CD8-positive, alpha-beta memory T cell (primary cell): Measurements from ENCODE around the gene ASH1L. TPM values are rescaled to one million over a fixed set of nuclear protein-coding genes. Genes with fewer than 3 reads are reported as not detected.

ENCODE experiments used
- CTCF ChIA-PET: fragments of 350-600 bp; sonication (Branson Sonifier 250); formaldehyde crosslinking; loops from one replicate; lab custom pipeline; 2021; ENCODE audit warnings: antibody characterized with exemption; lab: Charles Lee
- POLR2A ChIA-PET: fragments of 350-600 bp; sonication (Branson Sonifier 250); formaldehyde crosslinking; loops from one replicate; lab custom pipeline; 2021; ENCODE audit warnings: antibody characterized with exemption; lab: Charles Lee
- DNase-seq, 5 donors: peaks; one replicate each; pipeline versions ENCODE4 v3.0.0 to v3.0.0-alpha.2; 2020 to 2022; ENCODE audit warnings: mixed read lengths in 1 of 5
- H3K27ac ChIP-seq: one replicate; pipeline ENCODE4 v1.7.0; 2013; ENCODE audit warnings: low read depth, mild to moderate bottlenecking, low read length, moderate library complexity
- H3K27me3 ChIP-seq: 2 replicates; pipeline ENCODE4 v1.7.0; 2013; ENCODE audit warnings: low read length, mild to moderate bottlenecking; ENCODE audit not compliant: insufficient read depth, poor library complexity, severe bottlenecking
- H3K36me3 ChIP-seq: 2 replicates; pipeline ENCODE4 v1.7.0; 2013; ENCODE audit warnings: mild to moderate bottlenecking, low read length, moderate library complexity; ENCODE audit not compliant: insufficient read depth
- H3K4me1 ChIP-seq: 2 replicates; pipeline ENCODE4 v1.7.0; 2013; ENCODE audit warnings: mild to moderate bottlenecking, low read length, moderate library complexity; ENCODE audit not compliant: insufficient read depth
- H3K4me3 ChIP-seq: 2 replicates; pipeline ENCODE4 v1.7.0; 2013; ENCODE audit warnings: mild to moderate bottlenecking, low read length
- H3K9me3 ChIP-seq: 2 replicates; pipeline ENCODE4 v1.7.0; 2013; ENCODE audit warnings: mild to moderate bottlenecking, low read length
- H3K27ac Mint-ChIP-seq, 8 donors: one replicate each; pipeline ENCODE4 v1.8.0; 2020 to 2021; ENCODE audit warnings: mixed read lengths in 8 of 8, mild to moderate bottlenecking in 6 of 8, inconsistent platforms in 3 of 8, moderate library complexity in 3 of 8
- H3K27me3 Mint-ChIP-seq, 2 donors: one replicate each; pipeline ENCODE4 v1.8.0; 2020 to 2021; ENCODE audit warnings: mixed read lengths in 2 of 2, mild to moderate bottlenecking in 1 of 2, moderate library complexity in 1 of 2
- H3K36me3 Mint-ChIP-seq, 3 donors: one replicate each; pipeline ENCODE4 v1.8.0; 2020 to 2021; ENCODE audit warnings: mixed read lengths in 3 of 3, inconsistent platforms in 1 of 3, mild to moderate bottlenecking in 1 of 3
- H3K4me1 Mint-ChIP-seq, 3 donors: one replicate each; pipeline ENCODE4 v1.8.0; 2020 to 2021; ENCODE audit warnings: mixed read lengths in 3 of 3, inconsistent platforms in 1 of 3, mild to moderate bottlenecking in 1 of 3
- H3K4me3 Mint-ChIP-seq, 7 donors: one replicate each; pipeline ENCODE4 v1.8.0; 2020 to 2021; ENCODE audit warnings: mixed read lengths in 7 of 7, mild to moderate bottlenecking in 6 of 7, moderate library complexity in 4 of 7, inconsistent platforms in 2 of 7
- H3K9me3 Mint-ChIP-seq, 5 donors: one replicate each; pipeline ENCODE4 v1.8.0; 2020 to 2022; ENCODE audit warnings: mixed read lengths in 5 of 5, mild to moderate bottlenecking in 3 of 5, moderate library complexity in 2 of 5, inconsistent platforms in 1 of 5
- polyA plus RNA-seq: library from polyadenylated mRNA; unstranded; fragments of 300-500 nt; fragmentation: Illumina TruSeq; gene quantifications from one replicate; pipeline ENCODE4 v1.2.3, GENCODE V29; 2021
- total RNA-seq, 2 experiments: library from RNA; stranded (reverse); gene quantifications; one replicate each; pipeline ENCODE4 v1.2.3, GENCODE V29; 2021

Gene ASH1L
- total and polyA plus RNA-seq, 3 experiments from 2014 or later: 25.7 to 30.5 (median 29.7) TPM

GRCh38 chr1:155327981-155328380, 234.6 kb downstream of the ASH1L start:
- Mint-ChIP-seq H3K4me1 (peaks cover 7 to 15% (median 10%) of the 10 kb centered on the region in 3 donors), H3K27ac (peak overlapping the region in 1 of 8 donors; percentile 62), H3K9me3 (peaks cover 0 to 2% (median 0%) of the 10 kb centered on the region in 5 donors), H3K4me3 (peak overlapping the region in 2 of 7 donors; percentile 65 to 69), H3K36me3 (peaks cover 0 to 22% (median 4%) of the 10 kb centered on the region in 3 donors), H3K27me3 (peaks cover 0 to 2% of the 10 kb centered on the region in 2 donors)
- no peak overlapping the region for H3K4me3 ChIP-seq
- CTCF ChIA-PET: interaction anchor here (3.4 kb wide), 1 partner anchor 77 kb away, joined by 15 read pairs; no protein-coding TSS in a partner anchor
- peaks cover 5% of the 10 kb centered on the region for H3K36me3 ChIP-seq
- no peaks in the 10 kb centered on the region for H3K9me3 ChIP-seq
- H3K27ac ChIP-seq: no peak overlapping the region
- H3K4me1 ChIP-seq: peaks cover 3% of the 10 kb centered on the region
- no peaks in the 10 kb centered on the region for H3K27me3 ChIP-seq
- no peak for DNase-seq
- POLR2A ChIA-PET: no interaction called here

DNA sequence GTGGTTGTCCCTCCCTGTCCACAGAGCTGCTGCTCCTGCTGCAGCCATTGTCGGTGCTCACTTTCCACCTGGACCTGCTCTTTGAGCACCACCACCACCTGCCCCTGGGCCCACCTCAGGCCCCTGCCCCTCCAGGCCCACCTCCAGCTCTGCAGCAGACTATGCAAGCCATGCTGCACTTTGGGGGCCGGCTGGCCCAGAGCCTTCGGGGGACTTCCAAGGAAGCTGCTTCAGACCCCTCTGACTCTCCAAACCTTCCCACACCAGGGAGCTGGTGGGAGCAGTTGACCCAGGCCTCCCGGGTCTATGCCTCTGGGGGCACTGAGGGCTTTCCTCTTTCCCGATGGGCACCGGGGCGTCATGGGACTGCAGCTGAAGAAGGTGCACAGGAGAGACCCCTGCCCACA, 236.0 kb downstream of the ASH1L start:
- no peak overlapping the region for H3K27ac ChIP-seq
- DNase-seq: no peak
- Mint-ChIP-seq H3K4me3 (peak overlapping the region in 1 of 7 donors; percentile 59), H3K27ac (peak overlapping the region in 1 of 8 donors; percentile 62), H3K27me3 (peaks cover 0 to 2% of the 10 kb centered on the region in 2 donors), H3K9me3 (peaks cover 0 to 2% (median 0%) of the 10 kb centered on the region in 5 donors), H3K36me3 (peaks cover 0 to 22% (median 4%) of the 10 kb centered on the region in 3 donors), H3K4me1 (peaks cover 15 to 23% (median 15%) of the 10 kb centered on the region in 3 donors)
- POLR2A ChIA-PET: no interaction called here
- H3K9me3 ChIP-seq: no peaks in the 10 kb centered on the region
- CTCF ChIA-PET: interaction anchor here (0.9 to 3.4 kb wide), 2 partner anchors 76 to 82 kb away, joined by 3 to 15 read pairs; no protein-coding TSS in a partner anchor
- peaks cover 5% of the 10 kb centered on the region for H3K36me3 ChIP-seq
- H3K4me1 ChIP-seq: peaks cover 9% of the 10 kb centered on the region
- no peaks in the 10 kb centered on the region for H3K27me3 ChIP-seq
- H3K4me3 ChIP-seq: no peak overlapping the region

GRCh38 chr1:155326020-155326526, 236.5 kb downstream of the ASH1L start:
- CTCF ChIA-PET: interaction anchor here (3.4 kb wide), 1 partner anchor 75 kb away, joined by 15 read pairs; no protein-coding TSS in a partner anchor
- Mint-ChIP-seq H3K4me1 (peaks cover 18 to 29% (median 18%) of the 10 kb centered on the region in 3 donors), H3K9me3 (peaks cover 0 to 2% (median 0%) of the 10 kb centered on the region in 5 donors), H3K36me3 (peaks cover 0 to 18% (median 4%) of the 10 kb centered on the region in 3 donors), H3K27ac (peak overlapping the region; percentile 14 to 95 (median 78)), H3K4me3 (peak overlapping the region; percentile 64 to 96 (median 78)), H3K27me3 (peaks cover 0 to 2% of the 10 kb centered on the region in 2 donors)
- Histone ChIP-seq H3K27me3 (no peaks in the 10 kb centered on the region), H3K36me3 (peaks cover 5% of the 10 kb centered on the region), H3K4me3 (no peak overlapping the region), H3K9me3 (no peaks in the 10 kb centered on the region), H3K27ac (no peak overlapping the region), H3K4me1 (peaks cover 9% of the 10 kb centered on the region)
- POLR2A ChIA-PET: no interaction called here
- no peak for DNase-seq

DNA sequence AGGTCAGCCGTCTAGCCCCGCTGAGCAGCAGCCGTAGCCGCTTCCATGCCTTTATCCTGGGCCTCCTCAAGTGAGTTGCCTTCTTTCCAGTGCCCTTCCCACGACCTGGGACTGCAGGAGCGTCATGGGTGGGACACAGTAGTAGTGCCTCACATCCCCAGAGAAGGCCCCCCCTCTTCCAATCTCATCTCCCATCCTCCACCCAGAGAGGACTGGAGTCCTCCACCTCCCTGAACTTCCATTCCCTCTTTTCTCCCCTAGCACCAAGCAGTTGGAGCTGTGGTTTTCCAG, 237.1 kb downstream of the ASH1L start:
- Histone ChIP-seq H3K9me3 (no peaks in the 10 kb centered on the region), H3K4me3 (no peak overlapping the region), H3K4me1 (peaks cover 9% of the 10 kb centered on the region), H3K27ac (no peak overlapping the region), H3K27me3 (no peaks in the 10 kb centered on the region), H3K36me3 (peaks cover under 1% of the 10 kb centered on the region)
- DNase-seq: no peak
- peak overlapping the region; percentile 58 to 88 (median 74) for H3K27ac Mint-ChIP-seq
- H3K27me3 Mint-ChIP-seq: peaks cover 0 to 2% of the 10 kb centered on the region in 2 donors
- H3K36me3 Mint-ChIP-seq: peaks cover 0 to 13% (median under 1%) of the 10 kb centered on the region in 3 donors
- H3K9me3 Mint-ChIP-seq: peaks cover 0 to 2% (median 0%) of the 10 kb centered on the region in 5 donors
- CTCF ChIA-PET: interaction anchor here (6.0 kb wide), 1 partner anchor 75 kb away, joined by 116 read pairs; no protein-coding TSS in a partner anchor
- POLR2A ChIA-PET: no interaction called here
- peaks cover 19 to 34% (median 21%) of the 10 kb centered on the region in 3 donors for H3K4me1 Mint-ChIP-seq
- peak overlapping the region; percentile 64 to 96 (median 78) for H3K4me3 Mint-ChIP-seq

- Histone ChIP-seq H3K4me3 (peak overlapping the region; percentile 97), H3K27ac (peak overlapping the region; percentile 81), H3K36me3 (no peaks in the 10 kb centered on the region), H3K4me1 (peaks cover 9% of the 10 kb centered on the region), H3K9me3 (no peaks in the 10 kb centered on the region), H3K27me3 (no peaks in the 10 kb centered on the region)
- Mint-ChIP-seq H3K36me3 (peaks cover 0 to 7% (median 0%) of the 10 kb centered on the region in 3 donors), H3K4me3 (peak overlapping the region; percentile 88 to 96 (median 89)), H3K4me1 (peaks cover 22 to 40% (median 26%) of the 10 kb centered on the region in 3 donors), H3K27ac (peak overlapping the region; percentile 36 to 93 (median 78)), H3K9me3 (no peaks in the 10 kb centered on the region), H3K27me3 (peaks cover 0 to 2% of the 10 kb centered on the region in 2 donors)
- DNase-seq: peak in 2 of 5 donors; percentile 6 to 57
- POLR2A ChIA-PET: interaction anchor here (1.1 to 1.4 kb wide), 2 partner anchors 17 to 81 kb away, joined by 4 to 5 read pairs; partner anchors contain the start of gene FDPS
- CTCF ChIA-PET: interaction anchor here (1.5 to 6.0 kb wide), 8 partner anchors 9 to 118 kb away, joined by 5 to 116 read pairs (median 8); partner anchors contain the start of genes ENTREP3, FDPS, HCN3 and MTX1
Observed at GRCh38 chr1:155324717-155325602, 237.6 kb downstream of the ASH1L start.

GRCh38 chr1:155324037-155324716, 238.4 kb downstream of the ASH1L start:
- CTCF ChIA-PET: interaction anchor here (0.6 to 6.0 kb wide), 21 partner anchors 10 to 1351 kb away, joined by 3 to 116 read pairs (median 5); partner anchors contain the start of genes CLK2, ENTREP3, FDPS and HCN3
- peak overlapping the region; percentile 81 for H3K27ac ChIP-seq
- H3K27me3 ChIP-seq: no peaks in the 10 kb centered on the region
- POLR2A ChIA-PET: interaction anchor here (0.8 to 1.4 kb wide), 5 partner anchors 16 to 115 kb away, joined by 3 to 8 read pairs (median 4); partner anchors contain the start of gene FDPS
- peak overlapping the region in 7 of 8 donors; percentile 62 to 95 (median 89) for H3K27ac Mint-ChIP-seq
- peaks cover 22 to 41% (median 27%) of the 10 kb centered on the region in 3 donors for H3K4me1 Mint-ChIP-seq
- H3K9me3 ChIP-seq: no peaks in the 10 kb centered on the region
- no peaks in the 10 kb centered on the region for H3K9me3 Mint-ChIP-seq
- peaks cover 0 to 2% of the 10 kb centered on the region in 2 donors for H3K27me3 Mint-ChIP-seq
- H3K4me3 Mint-ChIP-seq: peak overlapping the region; percentile 88 to 96 (median 89)
- peaks cover 9% of the 10 kb centered on the region for H3K4me1 ChIP-seq
- H3K36me3 Mint-ChIP-seq: peaks cover 0 to 8% (median 0%) of the 10 kb centered on the region in 3 donors
- peak overlapping the region; percentile 97 for H3K4me3 ChIP-seq
- peak; percentile 83 to 91 (median 87) for DNase-seq
- H3K36me3 ChIP-seq: no peaks in the 10 kb centered on the region

DNA sequence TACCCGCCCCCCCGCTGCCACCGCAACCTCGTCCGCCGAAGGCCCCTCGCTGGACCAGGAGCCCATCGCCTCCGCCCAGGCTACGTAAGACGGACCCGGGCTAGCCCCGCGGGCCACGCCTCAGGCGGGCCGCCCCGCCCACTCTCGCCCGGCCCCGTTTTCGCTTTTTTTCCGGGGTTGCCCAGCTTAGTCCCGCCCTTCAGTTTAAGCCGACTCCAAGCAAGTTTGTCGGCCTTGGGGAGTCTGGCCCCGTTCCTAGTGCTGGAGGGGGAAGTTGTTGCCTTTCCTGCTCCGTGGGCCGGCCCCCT, 238.9 kb downstream of the ASH1L start:
- POLR2A ChIA-PET: interaction anchor here (0.8 to 1.4 kb wide), 6 partner anchors 16 to 115 kb away, joined by 3 to 8 read pairs (median 4); partner anchors contain the start of genes FDPS and SCAMP3
- no peaks in the 10 kb centered on the region for H3K27me3 ChIP-seq
- peaks cover 22 to 41% (median 27%) of the 10 kb centered on the region in 3 donors for H3K4me1 Mint-ChIP-seq

More for the DNA sequence above, 238.9 kb downstream of the ASH1L start:
- H3K4me1 ChIP-seq: peaks cover 9% of the 10 kb centered on the region
- peak; percentile 64 to 87 (median 73) for DNase-seq
- H3K27ac ChIP-seq: peak overlapping the region; percentile 81
- H3K4me3 Mint-ChIP-seq: peak overlapping the region; percentile 88 to 96 (median 89)
- peak overlapping the region in 7 of 8 donors; percentile 46 to 95 (median 82) for H3K27ac Mint-ChIP-seq
- no peaks in the 10 kb centered on the region for H3K9me3 Mint-ChIP-seq
- H3K4me3 ChIP-seq: peak overlapping the region; percentile 97
- no peaks in the 10 kb centered on the region for H3K36me3 ChIP-seq
- peaks cover 0 to 2% of the 10 kb centered on the region in 2 donors for H3K27me3 Mint-ChIP-seq
- no peaks in the 10 kb centered on the region for H3K9me3 ChIP-seq
- CTCF ChIA-PET: interaction anchor here (0.6 to 6.0 kb wide), 24 partner anchors 10 to 1350 kb away, joined by 3 to 116 read pairs (median 4); partner anchors contain the start of genes CLK2, ENTREP3, FDPS and HCN3
- H3K36me3 Mint-ChIP-seq: peaks cover 0 to 11% (median 3%) of the 10 kb centered on the region in 3 donors
